Measurements from ENCODE around the gene TRAF2. TPM values are rescaled to one million over a fixed set of nuclear protein-coding genes. Genes with fewer than 3 reads are reported as not detected.

Gene TRAF2
- total and polyA plus RNA-seq, 9 of the 15 experiments (the other 6 are each of a cell fraction or from before 2014, with no cell fraction given): 0.24 to 45.2 (median 18.0) TPM

DNA sequence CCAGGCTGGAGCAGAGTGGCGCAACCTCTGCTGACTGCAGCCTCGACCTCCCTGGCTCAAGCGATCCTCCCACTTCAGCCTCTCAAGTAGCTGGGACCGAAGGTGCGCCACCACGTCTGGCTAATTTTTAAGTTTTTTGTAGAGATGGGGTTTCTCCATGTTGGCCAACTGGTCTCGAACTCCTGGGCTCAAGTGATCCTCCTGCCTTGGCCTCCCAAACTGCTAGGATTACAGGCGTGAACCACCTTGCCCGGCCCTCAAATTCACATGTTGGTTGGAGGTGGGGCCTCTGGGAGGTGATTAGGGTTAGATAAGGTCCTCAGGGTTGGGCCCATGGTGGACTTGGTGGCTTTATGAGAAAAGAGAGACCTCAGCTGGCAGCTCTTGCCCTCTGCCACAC is 75.8 kb downstream of the TRAF2 start:
- Histone ChIP-seq H3K9ac (ENCODE audit: insufficient read depth in 1 of 2, low read depth in 2 of 2, low read length in 2 of 2) (peak overlapping the region in 1 of 2 experiments; percentile 66; a peak in 1 of 4 replicates), H4K20me1 (replicated peaks; ENCODE audit: control insufficient read depth, insufficient read depth, low read length) (no peaks in the 10 kb centered on the region), H3K4me1 (replicated peaks in 1 of 2; ENCODE audit: control insufficient read depth in 2 of 2, insufficient read depth in 2 of 2, low read length in 2 of 2) (peaks cover 26 to 77% of the 10 kb centered on the region in 2 experiments; a peak in 4 of 5 replicates), H3K9me1 (ENCODE audit: control insufficient read depth, insufficient read depth, low read length) (no peaks in the 10 kb centered on the region), H3K4me3 (no peak overlapping the region), H3K79me2 (ENCODE audit: control insufficient read depth, insufficient read depth, low read length) (no peaks in the 10 kb centered on the region), H3K9me3 (replicated peaks; ENCODE audit: control insufficient read depth, insufficient read depth, low read depth, low read length) (no peaks in the 10 kb centered on the region), H3K27me3 (ENCODE audit: control insufficient read depth in 2 of 2, insufficient read depth in 2 of 2, low read length in 2 of 2) (no peaks in the 10 kb centered on the region), H2AFZ (ENCODE audit: low read depth, low read length) (no peak overlapping the region), H3K27ac (ENCODE audit: extremely low read depth, low read depth, low read length) (no peak overlapping the region), H3K36me3 (ENCODE audit: control insufficient read depth, insufficient read depth, low read length) (no peaks in the 10 kb centered on the region), H3K4me2 (ENCODE audit: insufficient read depth, low read length) (no peak overlapping the region)
- ChIA-PET CTCF (ENCODE audit: low intra/inter-chr PET ratio) (no interaction called here), POLR2A (interaction anchor here (0.6 to 0.7 kb wide), 2 partner anchors 38 to 64 kb away, joined by 3 read pairs; no protein-coding TSS in a partner anchor)
- no peak for DNase-seq (ENCODE audit: extremely low read depth in 1 of 4, low spot score in 3 of 4)
- no peak for FAIRE-seq
- WGBS (ENCODE audit: insufficient coverage, low coverage, missing lambda C conversion rate): 65% methylated on average over 9 of the region's 9 CpGs
- intact Hi-C loops (cut with micrococcal nuclease): no loop called here
- in situ Hi-C loops (cut with MboI): no loop called here
- ATAC-seq: no peak
- BruUV-seq (replicated peaks): no TSS peak
- TF ChIP-seq ZNF384 (IDR thresholded peaks at IDR 0.05; ENCODE audit: low read depth, low read length): no peak
- TF ChIP-seq, protein P1, sequence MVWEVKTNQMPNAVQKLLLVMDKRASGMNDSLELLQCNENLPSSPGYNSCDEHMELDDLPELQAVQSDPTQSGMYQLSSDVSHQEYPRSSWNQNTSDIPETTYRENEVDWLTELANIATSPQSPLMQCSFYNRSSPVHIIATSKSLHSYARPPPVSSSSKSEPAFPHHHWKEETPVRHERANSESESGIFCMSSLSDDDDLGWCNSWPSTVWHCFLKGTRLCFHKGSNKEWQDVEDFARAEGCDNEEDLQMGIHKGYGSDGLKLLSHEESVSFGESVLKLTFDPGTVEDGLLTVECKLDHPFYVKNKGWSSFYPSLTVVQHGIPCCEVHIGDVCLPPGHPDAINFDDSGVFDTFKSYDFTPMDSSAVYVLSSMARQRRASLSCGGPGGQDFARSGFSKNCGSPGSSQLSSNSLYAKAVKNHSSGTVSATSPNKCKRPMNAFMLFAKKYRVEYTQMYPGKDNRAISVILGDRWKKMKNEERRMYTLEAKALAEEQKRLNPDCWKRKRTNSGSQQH (CRISPR knock-in tag; IDR thresholded peaks at IDR 0.05): no peak
- TF ChIP-seq TCF7 (IDR thresholded peaks at IDR 0.05; ENCODE audit: borderline replicate concordance): no peak
- TF ChIP-seq, protein P2, sequence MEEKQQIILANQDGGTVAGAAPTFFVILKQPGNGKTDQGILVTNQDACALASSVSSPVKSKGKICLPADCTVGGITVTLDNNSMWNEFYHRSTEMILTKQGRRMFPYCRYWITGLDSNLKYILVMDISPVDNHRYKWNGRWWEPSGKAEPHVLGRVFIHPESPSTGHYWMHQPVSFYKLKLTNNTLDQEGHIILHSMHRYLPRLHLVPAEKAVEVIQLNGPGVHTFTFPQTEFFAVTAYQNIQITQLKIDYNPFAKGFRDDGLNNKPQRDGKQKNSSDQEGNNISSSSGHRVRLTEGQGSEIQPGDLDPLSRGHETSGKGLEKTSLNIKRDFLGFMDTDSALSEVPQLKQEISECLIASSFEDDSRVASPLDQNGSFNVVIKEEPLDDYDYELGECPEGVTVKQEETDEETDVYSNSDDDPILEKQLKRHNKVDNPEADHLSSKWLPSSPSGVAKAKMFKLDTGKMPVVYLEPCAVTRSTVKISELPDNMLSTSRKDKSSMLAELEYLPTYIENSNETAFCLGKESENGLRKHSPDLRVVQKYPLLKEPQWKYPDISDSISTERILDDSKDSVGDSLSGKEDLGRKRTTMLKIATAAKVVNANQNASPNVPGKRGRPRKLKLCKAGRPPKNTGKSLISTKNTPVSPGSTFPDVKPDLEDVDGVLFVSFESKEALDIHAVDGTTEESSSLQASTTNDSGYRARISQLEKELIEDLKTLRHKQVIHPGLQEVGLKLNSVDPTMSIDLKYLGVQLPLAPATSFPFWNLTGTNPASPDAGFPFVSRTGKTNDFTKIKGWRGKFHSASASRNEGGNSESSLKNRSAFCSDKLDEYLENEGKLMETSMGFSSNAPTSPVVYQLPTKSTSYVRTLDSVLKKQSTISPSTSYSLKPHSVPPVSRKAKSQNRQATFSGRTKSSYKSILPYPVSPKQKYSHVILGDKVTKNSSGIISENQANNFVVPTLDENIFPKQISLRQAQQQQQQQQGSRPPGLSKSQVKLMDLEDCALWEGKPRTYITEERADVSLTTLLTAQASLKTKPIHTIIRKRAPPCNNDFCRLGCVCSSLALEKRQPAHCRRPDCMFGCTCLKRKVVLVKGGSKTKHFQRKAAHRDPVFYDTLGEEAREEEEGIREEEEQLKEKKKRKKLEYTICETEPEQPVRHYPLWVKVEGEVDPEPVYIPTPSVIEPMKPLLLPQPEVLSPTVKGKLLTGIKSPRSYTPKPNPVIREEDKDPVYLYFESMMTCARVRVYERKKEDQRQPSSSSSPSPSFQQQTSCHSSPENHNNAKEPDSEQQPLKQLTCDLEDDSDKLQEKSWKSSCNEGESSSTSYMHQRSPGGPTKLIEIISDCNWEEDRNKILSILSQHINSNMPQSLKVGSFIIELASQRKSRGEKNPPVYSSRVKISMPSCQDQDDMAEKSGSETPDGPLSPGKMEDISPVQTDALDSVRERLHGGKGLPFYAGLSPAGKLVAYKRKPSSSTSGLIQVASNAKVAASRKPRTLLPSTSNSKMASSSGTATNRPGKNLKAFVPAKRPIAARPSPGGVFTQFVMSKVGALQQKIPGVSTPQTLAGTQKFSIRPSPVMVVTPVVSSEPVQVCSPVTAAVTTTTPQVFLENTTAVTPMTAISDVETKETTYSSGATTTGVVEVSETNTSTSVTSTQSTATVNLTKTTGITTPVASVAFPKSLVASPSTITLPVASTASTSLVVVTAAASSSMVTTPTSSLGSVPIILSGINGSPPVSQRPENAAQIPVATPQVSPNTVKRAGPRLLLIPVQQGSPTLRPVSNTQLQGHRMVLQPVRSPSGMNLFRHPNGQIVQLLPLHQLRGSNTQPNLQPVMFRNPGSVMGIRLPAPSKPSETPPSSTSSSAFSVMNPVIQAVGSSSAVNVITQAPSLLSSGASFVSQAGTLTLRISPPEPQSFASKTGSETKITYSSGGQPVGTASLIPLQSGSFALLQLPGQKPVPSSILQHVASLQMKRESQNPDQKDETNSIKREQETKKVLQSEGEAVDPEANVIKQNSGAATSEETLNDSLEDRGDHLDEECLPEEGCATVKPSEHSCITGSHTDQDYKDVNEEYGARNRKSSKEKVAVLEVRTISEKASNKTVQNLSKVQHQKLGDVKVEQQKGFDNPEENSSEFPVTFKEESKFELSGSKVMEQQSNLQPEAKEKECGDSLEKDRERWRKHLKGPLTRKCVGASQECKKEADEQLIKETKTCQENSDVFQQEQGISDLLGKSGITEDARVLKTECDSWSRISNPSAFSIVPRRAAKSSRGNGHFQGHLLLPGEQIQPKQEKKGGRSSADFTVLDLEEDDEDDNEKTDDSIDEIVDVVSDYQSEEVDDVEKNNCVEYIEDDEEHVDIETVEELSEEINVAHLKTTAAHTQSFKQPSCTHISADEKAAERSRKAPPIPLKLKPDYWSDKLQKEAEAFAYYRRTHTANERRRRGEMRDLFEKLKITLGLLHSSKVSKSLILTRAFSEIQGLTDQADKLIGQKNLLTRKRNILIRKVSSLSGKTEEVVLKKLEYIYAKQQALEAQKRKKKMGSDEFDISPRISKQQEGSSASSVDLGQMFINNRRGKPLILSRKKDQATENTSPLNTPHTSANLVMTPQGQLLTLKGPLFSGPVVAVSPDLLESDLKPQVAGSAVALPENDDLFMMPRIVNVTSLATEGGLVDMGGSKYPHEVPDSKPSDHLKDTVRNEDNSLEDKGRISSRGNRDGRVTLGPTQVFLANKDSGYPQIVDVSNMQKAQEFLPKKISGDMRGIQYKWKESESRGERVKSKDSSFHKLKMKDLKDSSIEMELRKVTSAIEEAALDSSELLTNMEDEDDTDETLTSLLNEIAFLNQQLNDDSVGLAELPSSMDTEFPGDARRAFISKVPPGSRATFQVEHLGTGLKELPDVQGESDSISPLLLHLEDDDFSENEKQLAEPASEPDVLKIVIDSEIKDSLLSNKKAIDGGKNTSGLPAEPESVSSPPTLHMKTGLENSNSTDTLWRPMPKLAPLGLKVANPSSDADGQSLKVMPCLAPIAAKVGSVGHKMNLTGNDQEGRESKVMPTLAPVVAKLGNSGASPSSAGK (IDR thresholded peaks at IDR 0.05): peak; percentile 74
- TF ChIP-seq ATF7 (IDR thresholded peaks at IDR 0.05): no peak
- TF ChIP-seq RBM17 (IDR thresholded peaks at IDR 0.05; ENCODE audit: borderline replicate concordance, low read depth, low read length): no peak
- TF ChIP-seq, protein P3, sequence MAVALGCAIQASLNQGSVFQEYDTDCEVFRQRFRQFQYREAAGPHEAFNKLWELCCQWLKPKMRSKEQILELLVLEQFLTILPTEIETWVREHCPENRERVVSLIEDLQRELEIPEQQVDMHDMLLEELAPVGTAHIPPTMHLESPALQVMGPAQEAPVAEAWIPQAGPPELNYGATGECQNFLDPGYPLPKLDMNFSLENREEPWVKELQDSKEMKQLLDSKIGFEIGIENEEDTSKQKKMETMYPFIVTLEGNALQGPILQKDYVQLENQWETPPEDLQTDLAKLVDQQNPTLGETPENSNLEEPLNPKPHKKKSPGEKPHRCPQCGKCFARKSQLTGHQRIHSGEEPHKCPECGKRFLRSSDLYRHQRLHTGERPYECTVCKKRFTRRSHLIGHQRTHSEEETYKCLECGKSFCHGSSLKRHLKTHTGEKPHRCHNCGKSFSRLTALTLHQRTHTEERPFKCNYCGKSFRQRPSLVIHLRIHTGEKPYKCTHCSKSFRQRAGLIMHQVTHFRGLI (CRISPR knock-in tag; IDR thresholded peaks at IDR 0.05): no peak
